H9 (cell line): ENCODE results near the gene ASB8. TPM values are rescaled to one million over a fixed set of nuclear protein-coding genes. Genes with fewer than 3 reads are reported as not detected.

Experiments
- DNase-seq: peaks from one replicate; pipeline ENCODE4 v3.0.0-alpha.2; 2017
- H2AFZ ChIP-seq: one replicate; pipeline ENCODE4 v1.6.1; 2013; ENCODE audit warnings: mild to moderate bottlenecking, low read length, control low read depth, moderate library complexity
- H2AK5ac ChIP-seq: 2 replicates; pipeline ENCODE4 v1.6.1; 2013; ENCODE audit warnings: low read length, control low read depth, mixed read lengths; ENCODE audit not compliant: insufficient read length
- H2BK120ac ChIP-seq: one replicate; pipeline ENCODE4 v1.6.1; 2013; ENCODE audit warnings: low read depth, mild to moderate bottlenecking, low read length, control low read depth, inconsistent platforms; ENCODE audit not compliant: poor library complexity, severe bottlenecking
- H2BK12ac ChIP-seq: 2 replicates; pipeline ENCODE4 v1.6.1; 2013; ENCODE audit warnings: low read length, control low read depth, mixed read lengths, low read depth; ENCODE audit not compliant: insufficient read length
- H2BK15ac ChIP-seq: 2 replicates; pipeline ENCODE4 v1.6.1; 2013; ENCODE audit warnings: low read depth, low read length, control low read depth
- H2BK20ac ChIP-seq: one replicate; pipeline ENCODE4 v1.6.1; 2013; ENCODE audit warnings: low read depth, mild to moderate bottlenecking, low read length, control low read depth, inconsistent platforms; ENCODE audit not compliant: poor library complexity, severe bottlenecking
- H2BK5ac ChIP-seq: 2 replicates; pipeline ENCODE4 v1.6.1; 2013; ENCODE audit warnings: low read length, control low read depth, mixed read lengths; ENCODE audit not compliant: insufficient read length
- H3K14ac ChIP-seq: 2 replicates; pipeline ENCODE4 v1.6.1; 2013; ENCODE audit warnings: low read length, control low read depth; ENCODE audit not compliant: insufficient read depth
- H3K18ac ChIP-seq: 2 replicates; pipeline ENCODE4 v1.6.1; 2013; ENCODE audit warnings: low read depth, mild to moderate bottlenecking, mixed read lengths, low read length, control low read depth; ENCODE audit not compliant: insufficient read length
- H3K23ac ChIP-seq: 2 replicates; pipeline ENCODE4 v1.6.1; 2013; ENCODE audit warnings: low read length, control low read depth, mixed read lengths, low read depth; ENCODE audit not compliant: insufficient read length
- H3K23me2 ChIP-seq: 2 replicates; pipeline ENCODE4 v1.6.1; 2013; ENCODE audit warnings: low read depth, mild to moderate bottlenecking, mixed read lengths, low read length, control low read depth; ENCODE audit not compliant: insufficient read length, poor library complexity, severe bottlenecking
- H3K27ac ChIP-seq: 2 replicates; pipeline ENCODE4 v1.5.1; 2013; ENCODE audit warnings: low read length, control low read depth, mixed read lengths, low read depth; ENCODE audit not compliant: insufficient read length
- H3K27me3 ChIP-seq: 2 replicates; pipeline ENCODE4 v1.6.1; 2013; ENCODE audit warnings: low read length, control low read depth, inconsistent platforms; ENCODE audit not compliant: insufficient read depth
- H3K4ac ChIP-seq: 2 replicates; pipeline ENCODE4 v1.6.1; 2013; ENCODE audit warnings: low read depth, mild to moderate bottlenecking, control low read depth, inconsistent platforms, low read length, moderate library complexity
- H3K4me1 ChIP-seq: 2 replicates; pipeline ENCODE4 v1.6.1; 2013; ENCODE audit warnings: low read length, control low read depth, inconsistent platforms; ENCODE audit not compliant: insufficient read depth
- H3K4me2 ChIP-seq: 2 replicates; pipeline ENCODE4 v1.6.1; 2013; ENCODE audit warnings: low read length, control low read depth, mixed read lengths; ENCODE audit not compliant: insufficient read length, insufficient read depth
- H3K56ac ChIP-seq: 2 replicates; pipeline ENCODE4 v1.6.1; 2013; ENCODE audit warnings: low read depth, mild to moderate bottlenecking, mixed read lengths, low read length, control low read depth; ENCODE audit not compliant: insufficient read length
- H3K79me1 ChIP-seq: 2 replicates; pipeline ENCODE4 v1.6.1; 2013; ENCODE audit warnings: low read depth, mild to moderate bottlenecking, moderate library complexity, low read length, control low read depth, inconsistent platforms; ENCODE audit not compliant: insufficient read depth, poor library complexity, severe bottlenecking
- H3K79me2 ChIP-seq: 2 replicates; pipeline ENCODE4 v1.6.1; 2013; ENCODE audit warnings: low read length, control low read depth, inconsistent platforms; ENCODE audit not compliant: insufficient read depth
- H3K9ac ChIP-seq: 2 replicates; pipeline ENCODE4 v1.6.1; 2013; ENCODE audit warnings: low read length, control low read depth, mixed read lengths; ENCODE audit not compliant: insufficient read length; ENCODE audit errors: extremely low read depth
- H3K9me3 ChIP-seq: one replicate; pipeline ENCODE4 v1.6.1; 2013; ENCODE audit warnings: low read depth, low read length, inconsistent platforms; ENCODE audit not compliant: control insufficient read depth
- H3T11ph ChIP-seq: one replicate; pipeline ENCODE4 v1.6.1; 2013; ENCODE audit warnings: mild to moderate bottlenecking, low read length, control low read depth, inconsistent platforms
- H4K20me1 ChIP-seq: one replicate; pipeline ENCODE4 v1.6.1; 2013; ENCODE audit not compliant: control insufficient read depth, insufficient read length, insufficient read depth
- H4K5ac ChIP-seq: 2 replicates; pipeline ENCODE4 v1.6.1; 2013; ENCODE audit warnings: low read depth, mild to moderate bottlenecking, mixed read lengths, low read length, control low read depth; ENCODE audit not compliant: insufficient read length
- H4K8ac ChIP-seq: replicated peaks from 2 replicates; pipeline ENCODE4 v1.6.1; 2013; ENCODE audit warnings: low read length, control low read depth, mixed read lengths, low read depth; ENCODE audit not compliant: insufficient read length
- H4K91ac ChIP-seq: 2 replicates; pipeline ENCODE4 v1.6.1; 2013; ENCODE audit warnings: low read depth, mild to moderate bottlenecking, moderate library complexity, mixed read lengths, low read length, control low read depth; ENCODE audit not compliant: insufficient read length
- H3K27ac Mint-ChIP-seq, 3 experiments: 2 replicates in 2 of 3; 3 replicates in 1 of 3; pipeline ENCODE4 v1.8.0; 2020 to 2021; ENCODE audit warnings: mixed read lengths in 3 of 3, mild to moderate bottlenecking in 1 of 3, moderate library complexity in 1 of 3
- H3K27me3 Mint-ChIP-seq: 2 replicates; pipeline ENCODE4 v1.8.0; 2021; ENCODE audit warnings: low read depth, mild to moderate bottlenecking, moderate library complexity, mixed read lengths
- H3K36me3 Mint-ChIP-seq, 3 experiments: 2 replicates in 2 of 3; 3 replicates in 1 of 3; pipeline ENCODE4 v1.8.0; 2020 to 2021; ENCODE audit warnings: low read depth in 3 of 3, mixed read lengths in 3 of 3; ENCODE audit not compliant: insufficient read depth in 1 of 3
- H3K4me1 Mint-ChIP-seq, 2 experiments: 2 replicates each; pipeline ENCODE4 v1.8.0; 2020; ENCODE audit warnings: mixed read lengths in 2 of 2
- H3K4me3 Mint-ChIP-seq, 2 experiments: 2 replicates in 1 of 2; 3 replicates in 1 of 2; pipeline ENCODE4 v1.8.0; 2020 to 2021; ENCODE audit warnings: mild to moderate bottlenecking in 2 of 2, mixed read lengths in 2 of 2, moderate library complexity in 1 of 2
- H3K9me3 Mint-ChIP-seq, 2 experiments: 2 replicates in 1 of 2; 3 replicates in 1 of 2; pipeline ENCODE4 v1.8.0; 2020; ENCODE audit warnings: mild to moderate bottlenecking in 2 of 2, mixed read lengths in 2 of 2, moderate library complexity in 1 of 2
- WGBS: extraction: QIAGEN DNeasy Blood & Tissue Kit; methylation state at CpG from one replicate; pipeline ENCODE4 v1.1.7; 2013; ENCODE audit warnings: missing lambda C conversion rate, low lambda C conversion rate, mixed read lengths; ENCODE audit not compliant: insufficient read length; ENCODE audit errors: extremely low coverage; 5-methylcytosine and 5-hydroxymethylcytosine counted together
- total RNA-seq: library from RNA; stranded (reverse); gene quantifications from 2 replicates; pipeline ENCODE4 v1.2.1, GENCODE V29; 2021
- TF ChIP-seq, protein P1 (sequence below): fragments of 200-600 bp; sonication (generic); conservative IDR thresholded peaks from 3 replicates; pipeline ENCODE4 v1.8.0; 2021; ENCODE audit warnings: antibody characterized with exemption, mild to moderate bottlenecking

Gene ASB8
- total RNA-seq, 1 experiment from 2014 or later = 10.9 TPM

DNA sequence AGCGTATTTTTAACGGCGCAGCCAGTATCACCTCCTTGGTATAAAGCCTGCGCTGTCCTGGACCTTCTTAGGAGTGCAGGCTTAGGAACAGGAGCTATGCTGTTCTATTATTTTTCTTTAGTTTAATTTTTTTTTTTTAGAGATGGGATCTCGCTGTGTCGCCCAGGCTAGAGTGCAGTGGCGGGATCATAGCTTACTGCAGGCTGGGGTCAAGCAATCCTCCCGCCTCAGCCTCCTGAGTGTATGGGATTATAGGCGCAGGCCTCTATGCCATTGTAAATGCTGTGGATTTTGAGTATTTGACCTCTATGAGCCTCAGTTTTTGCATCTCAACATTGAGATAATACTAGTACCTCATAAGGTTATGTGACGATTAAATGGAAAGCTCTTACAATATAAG lies 41.7 kb upstream of the ASB8 start:
- TF ChIP-seq, protein P1, sequence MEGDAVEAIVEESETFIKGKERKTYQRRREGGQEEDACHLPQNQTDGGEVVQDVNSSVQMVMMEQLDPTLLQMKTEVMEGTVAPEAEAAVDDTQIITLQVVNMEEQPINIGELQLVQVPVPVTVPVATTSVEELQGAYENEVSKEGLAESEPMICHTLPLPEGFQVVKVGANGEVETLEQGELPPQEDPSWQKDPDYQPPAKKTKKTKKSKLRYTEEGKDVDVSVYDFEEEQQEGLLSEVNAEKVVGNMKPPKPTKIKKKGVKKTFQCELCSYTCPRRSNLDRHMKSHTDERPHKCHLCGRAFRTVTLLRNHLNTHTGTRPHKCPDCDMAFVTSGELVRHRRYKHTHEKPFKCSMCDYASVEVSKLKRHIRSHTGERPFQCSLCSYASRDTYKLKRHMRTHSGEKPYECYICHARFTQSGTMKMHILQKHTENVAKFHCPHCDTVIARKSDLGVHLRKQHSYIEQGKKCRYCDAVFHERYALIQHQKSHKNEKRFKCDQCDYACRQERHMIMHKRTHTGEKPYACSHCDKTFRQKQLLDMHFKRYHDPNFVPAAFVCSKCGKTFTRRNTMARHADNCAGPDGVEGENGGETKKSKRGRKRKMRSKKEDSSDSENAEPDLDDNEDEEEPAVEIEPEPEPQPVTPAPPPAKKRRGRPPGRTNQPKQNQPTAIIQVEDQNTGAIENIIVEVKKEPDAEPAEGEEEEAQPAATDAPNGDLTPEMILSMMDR = no peak
- Histone ChIP-seq H3K23ac (no peak overlapping the region), H2BK15ac (no peak overlapping the region), H3K9ac (peak overlapping the region; percentile 83), H2BK12ac (no peak overlapping the region), H2AFZ (no peak overlapping the region), H3K79me1 (no peaks in the 10 kb centered on the region), H4K8ac (no peak overlapping the region), H3K14ac (0 out of 2 replicates have a peak overlapping the region, but pooled peaks have one; percentile 89), H2BK120ac (no peak overlapping the region), H3K4me1 (no peaks in the 10 kb centered on the region), H2BK20ac (no peak overlapping the region), H3K18ac (peak overlapping the region; percentile 92), H4K5ac (no peak overlapping the region), H2BK5ac (no peak overlapping the region), H3K4ac (no peak overlapping the region), H3K9me3 (no peaks in the 10 kb centered on the region), H4K91ac (no peak overlapping the region), H3K27ac (no peak overlapping the region), H3T11ph (no peak overlapping the region), H3K23me2 (peaks cover 7% of the 10 kb centered on the region), H3K79me2 (no peaks in the 10 kb centered on the region), H2AK5ac (no peak overlapping the region), H3K27me3 (peaks cover 4% of the 10 kb centered on the region; the same call in 1 of the 2 replicates), H3K56ac (no peak overlapping the region), H4K20me1 (no peaks in the 10 kb centered on the region), H3K4me2 (peak overlapping the region; percentile 80)
- Mint-ChIP-seq H3K27me3 (peaks cover 79% of the 10 kb centered on the region), H3K36me3 (peaks cover 0 to 9% (median 3%) of the 10 kb centered on the region in 3 experiments; a peak in 2 of 7 replicates), H3K9me3 (peaks cover 7 to 30% of the 10 kb centered on the region in 2 experiments), H3K27ac (peak overlapping the region in 1 of 3 experiments; percentile 71; a peak in 2 of 7 replicates), H3K4me1 (peaks cover 9 to 13% of the 10 kb centered on the region in 2 experiments; a peak in 3 of 4 replicates), H3K4me3 (peak overlapping the region; percentile 81 to 85)
- no CpG with 5 or more reads among the region's 10 CpGs for WGBS
- DNase-seq = no peak
